Liver (tissue), 9 donors: ENCODE measurements around the gene OLA1. TPM values are rescaled to one million over a fixed set of nuclear protein-coding genes. Genes with fewer than 3 reads are reported as not detected.

Source experiments
- DNase-seq: peaks from one replicate; pipeline ENCODE4 v3.0.0-alpha.2; 2017; ENCODE audit warnings: low spot score
- H3K27ac ChIP-seq, 2 donors: one replicate each; pipeline ENCODE4 v1.7.0; 2013; ENCODE audit warnings: inconsistent platforms in 2 of 2, low read length in 2 of 2, control low read depth in 1 of 2, low read depth in 1 of 2, mild to moderate bottlenecking in 1 of 2
- H3K27me3 ChIP-seq, 4 donors: one replicate each; pipeline versions ENCODE4 v1.6.1 to v1.7.0; 2013; ENCODE audit warnings: low read length in 3 of 4, inconsistent platforms in 1 of 4, mild to moderate bottlenecking in 1 of 4, moderate library complexity in 1 of 4; ENCODE audit not compliant: control insufficient read depth in 4 of 4, insufficient read depth in 4 of 4
- H3K36me3 ChIP-seq, 4 donors: one replicate each; pipeline versions ENCODE4 v1.6.1 to v1.7.0; 2013; ENCODE audit warnings: low read length in 3 of 4, mild to moderate bottlenecking in 3 of 4, low read depth in 1 of 4, moderate library complexity in 1 of 4; ENCODE audit not compliant: control insufficient read depth in 4 of 4, insufficient read depth in 3 of 4
- H3K4me1 ChIP-seq, 4 donors: one replicate each; pipeline versions ENCODE4 v1.6.1 to v1.7.0; 2013; ENCODE audit warnings: low read length in 3 of 4, mild to moderate bottlenecking in 3 of 4, moderate library complexity in 1 of 4; ENCODE audit not compliant: control insufficient read depth in 4 of 4, insufficient read depth in 4 of 4
- H3K4me3 ChIP-seq, 3 donors: one replicate each; pipeline versions ENCODE4 v1.6.1 to v1.7.0; 2013; ENCODE audit warnings: low read length in 3 of 3, control low read depth in 1 of 3, low read depth in 1 of 3, mild to moderate bottlenecking in 1 of 3
- H3K9ac ChIP-seq, 2 donors: one replicate each; pipeline ENCODE4 v1.7.0; 2013; ENCODE audit warnings: low read length in 2 of 2, mild to moderate bottlenecking in 2 of 2, moderate library complexity in 2 of 2, control low read depth in 1 of 2, low read depth in 1 of 2
- H3K9me3 ChIP-seq, 4 donors: one replicate each; pipeline versions ENCODE4 v1.6.1 to v1.7.0; 2013; ENCODE audit warnings: low read length in 3 of 4; ENCODE audit not compliant: control insufficient read depth in 4 of 4
- ATF3 ChIP-seq: IDR thresholded peaks from 2 replicates; pipeline ENCODE4 v1.6.1; 2016; ENCODE audit warnings: antibody characterized with exemption
- EGR1 ChIP-seq, 2 donors: IDR thresholded peaks; 2 replicates each; pipeline ENCODE4 v1.6.1; 2016 to 2018; ENCODE audit warnings: antibody characterized with exemption in 2 of 2, low read depth in 2 of 2
- FOXA1 ChIP-seq: IDR thresholded peaks from 2 replicates; pipeline ENCODE4 v1.6.1; 2016; ENCODE audit warnings: antibody characterized with exemption
- FOXA2 ChIP-seq: IDR thresholded peaks from 2 replicates; pipeline ENCODE4 v1.6.1; 2016; ENCODE audit warnings: antibody characterized with exemption
- GABPA ChIP-seq, 2 donors: IDR thresholded peaks in 1 of 2; conservative IDR thresholded peaks in 1 of 2; 2 replicates each; pipeline ENCODE4 v1.6.1; 2016; ENCODE audit warnings: antibody characterized with exemption in 2 of 2, mild to moderate bottlenecking in 1 of 2, moderate library complexity in 1 of 2
- HNF4A ChIP-seq, 2 donors: conservative IDR thresholded peaks; 2 replicates each; pipeline ENCODE4 v1.6.1; 2016; ENCODE audit warnings: antibody characterized with exemption in 2 of 2, mild to moderate bottlenecking in 2 of 2
- HNF4G ChIP-seq: IDR thresholded peaks from 2 replicates; pipeline ENCODE4 v1.6.1; 2016; ENCODE audit warnings: antibody characterized with exemption
- JUND ChIP-seq, 2 donors: IDR thresholded peaks; 2 replicates each; pipeline ENCODE4 v1.6.1; 2016; ENCODE audit warnings: antibody characterized with exemption in 2 of 2
- MAX ChIP-seq: IDR thresholded peaks from 2 replicates; pipeline ENCODE4 v1.6.1; 2016; ENCODE audit warnings: antibody characterized with exemption
- NR2F2 ChIP-seq: IDR thresholded peaks from 2 replicates; pipeline ENCODE4 v1.6.1; 2016; ENCODE audit warnings: antibody characterized with exemption
- RAD21 ChIP-seq, 2 donors: IDR thresholded peaks; 2 replicates each; pipeline ENCODE4 v1.6.1; 2016; ENCODE audit warnings: antibody characterized with exemption in 2 of 2, mild to moderate bottlenecking in 2 of 2
- REST ChIP-seq: IDR thresholded peaks from 2 replicates; pipeline ENCODE4 v1.6.1; 2016; ENCODE audit warnings: antibody characterized with exemption, mild to moderate bottlenecking
- RXRA ChIP-seq, 2 donors: IDR thresholded peaks; 2 replicates each; pipeline ENCODE4 v1.6.1; 2017 to 2018; ENCODE audit warnings: antibody characterized with exemption in 2 of 2, mild to moderate bottlenecking in 1 of 2
- SP1 ChIP-seq: IDR thresholded peaks from 2 replicates; pipeline ENCODE4 v1.6.1; 2018; ENCODE audit warnings: antibody characterized with exemption, mild to moderate bottlenecking
- TAF1 ChIP-seq: conservative IDR thresholded peaks from 2 replicates; pipeline ENCODE4 v1.6.1; 2016; ENCODE audit warnings: antibody characterized with exemption, mild to moderate bottlenecking
- YY1 ChIP-seq: IDR thresholded peaks from 2 replicates; pipeline ENCODE4 v1.6.1; 2016; ENCODE audit warnings: antibody characterized with exemption, mild to moderate bottlenecking
- WGBS: extraction: QIAGEN DNeasy Blood & Tissue Kit; methylation state at CpG from one replicate; pipeline ENCODE4 v1.1.7; 2013; 5-methylcytosine and 5-hydroxymethylcytosine counted together
- polyA plus RNA-seq, 2 donors: library from polyadenylated mRNA; stranded (reverse) in 1 of 2; unstranded in 1 of 2; fragments of 200-250 nt in 1 of 2; fragments of >200 nt in 1 of 2; fragmentation: Nextera tagmentation in 1 of 2; extraction: Ambion mirVana in 1 of 2; gene quantifications; one replicate each; pipeline versions ENCODE4 v1.2.1 to v1.2.3, GENCODE V29; 2013 to 2015
- total RNA-seq, 2 donors: library from RNA; depleted of rRNA; stranded (reverse); fragments of >200 nt; gene quantifications; one replicate each; pipeline ENCODE4 v1.2.3, GENCODE V29; 2014
- TF ChIP-seq, protein P1 (sequence below): fragments of 150-350 bp; IDR thresholded peaks from 2 replicates; pipeline ENCODE4 v1.5.1; 2017; ENCODE audit warnings: improper control_type of control experiment, low read depth, low read length; ENCODE audit not compliant: missing input control
- TF ChIP-seq, protein P2 (sequence below): IDR thresholded peaks from 2 replicates; pipeline ENCODE4 v1.6.1; 2016; ENCODE audit warnings: antibody characterized with exemption
- donor health status: healthy.
- donor health status: healthy.
- donor health status: healthy.
- donor health status: healthy.
- donor health status: healthy.

OLA1 gene
- total and polyA plus RNA-seq, 4 donors: 23.4 to 38.1 (median 32.3) TPM

GRCh38 chr2:174174741-174175140 lies 73.6 kb downstream of the OLA1 start:
- no peak for TF ChIP-seq FOXA1
- TF ChIP-seq, protein P1, sequence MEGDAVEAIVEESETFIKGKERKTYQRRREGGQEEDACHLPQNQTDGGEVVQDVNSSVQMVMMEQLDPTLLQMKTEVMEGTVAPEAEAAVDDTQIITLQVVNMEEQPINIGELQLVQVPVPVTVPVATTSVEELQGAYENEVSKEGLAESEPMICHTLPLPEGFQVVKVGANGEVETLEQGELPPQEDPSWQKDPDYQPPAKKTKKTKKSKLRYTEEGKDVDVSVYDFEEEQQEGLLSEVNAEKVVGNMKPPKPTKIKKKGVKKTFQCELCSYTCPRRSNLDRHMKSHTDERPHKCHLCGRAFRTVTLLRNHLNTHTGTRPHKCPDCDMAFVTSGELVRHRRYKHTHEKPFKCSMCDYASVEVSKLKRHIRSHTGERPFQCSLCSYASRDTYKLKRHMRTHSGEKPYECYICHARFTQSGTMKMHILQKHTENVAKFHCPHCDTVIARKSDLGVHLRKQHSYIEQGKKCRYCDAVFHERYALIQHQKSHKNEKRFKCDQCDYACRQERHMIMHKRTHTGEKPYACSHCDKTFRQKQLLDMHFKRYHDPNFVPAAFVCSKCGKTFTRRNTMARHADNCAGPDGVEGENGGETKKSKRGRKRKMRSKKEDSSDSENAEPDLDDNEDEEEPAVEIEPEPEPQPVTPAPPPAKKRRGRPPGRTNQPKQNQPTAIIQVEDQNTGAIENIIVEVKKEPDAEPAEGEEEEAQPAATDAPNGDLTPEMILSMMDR: no peak
- peak in 1 of 2 donors; percentile 21 for TF ChIP-seq HNF4A (conservative IDR thresholded peaks at IDR 0.05)
- peak; percentile 61 to 75 for TF ChIP-seq RXRA (IDR thresholded peaks at IDR 0.05)
- TF ChIP-seq YY1: no peak
- no peak for TF ChIP-seq MAX
- no peak for TF ChIP-seq SP1
- peak; percentile 58 for TF ChIP-seq FOXA2
- peak in 1 of 2 donors; percentile 7 for TF ChIP-seq RAD21 (IDR thresholded peaks at IDR 0.05)
- Histone ChIP-seq H3K36me3 (peaks cover 0 to 6% (median 0%) of the 10 kb centered on the region in 4 donors), H3K27ac (no peak overlapping the region), H3K9me3 (peaks cover 0 to 4% (median 0%) of the 10 kb centered on the region in 4 donors), H3K4me1 (peaks cover 0 to 5% (median 0%) of the 10 kb centered on the region in 4 donors), H3K4me3 (no peak overlapping the region), H3K27me3 (no peaks in the 10 kb centered on the region), H3K9ac (no peak overlapping the region)
- DNase-seq: no peak
- WGBS: 39% methylated on average over 2 of the region's 2 CpGs

- Histone ChIP-seq H3K27me3 (no peaks in the 10 kb centered on the region), H3K9me3 (peaks cover 0 to 13% (median 0%) of the 10 kb centered on the region in 4 donors), H3K27ac (no peak overlapping the region), H3K9ac (no peak overlapping the region), H3K36me3 (peaks cover 0 to 6% (median 0%) of the 10 kb centered on the region in 4 donors), H3K4me3 (no peak overlapping the region), H3K4me1 (peaks cover 0 to 5% (median 0%) of the 10 kb centered on the region in 4 donors)
- DNase-seq: no peak
- TF ChIP-seq EGR1 (IDR thresholded peaks at IDR 0.05; ENCODE audit: low read depth in 2 of 2) (no peak), MAX (no peak), RAD21 (IDR thresholded peaks at IDR 0.05) (no peak), ATF3 (no peak), HNF4G (no peak), REST (no peak), RXRA (IDR thresholded peaks at IDR 0.05) (no peak), JUND (IDR thresholded peaks at IDR 0.05) (no peak), NR2F2 (no peak), FOXA2 (no peak), GABPA (IDR thresholded peaks at IDR 0.05 in 1 of 2, conservative IDR thresholded peaks at IDR 0.05 in 1 of 2) (no peak), HNF4A (conservative IDR thresholded peaks at IDR 0.05) (no peak), SP1 (no peak), TAF1 (no peak), YY1 (no peak)
- TF ChIP-seq, protein P2, sequence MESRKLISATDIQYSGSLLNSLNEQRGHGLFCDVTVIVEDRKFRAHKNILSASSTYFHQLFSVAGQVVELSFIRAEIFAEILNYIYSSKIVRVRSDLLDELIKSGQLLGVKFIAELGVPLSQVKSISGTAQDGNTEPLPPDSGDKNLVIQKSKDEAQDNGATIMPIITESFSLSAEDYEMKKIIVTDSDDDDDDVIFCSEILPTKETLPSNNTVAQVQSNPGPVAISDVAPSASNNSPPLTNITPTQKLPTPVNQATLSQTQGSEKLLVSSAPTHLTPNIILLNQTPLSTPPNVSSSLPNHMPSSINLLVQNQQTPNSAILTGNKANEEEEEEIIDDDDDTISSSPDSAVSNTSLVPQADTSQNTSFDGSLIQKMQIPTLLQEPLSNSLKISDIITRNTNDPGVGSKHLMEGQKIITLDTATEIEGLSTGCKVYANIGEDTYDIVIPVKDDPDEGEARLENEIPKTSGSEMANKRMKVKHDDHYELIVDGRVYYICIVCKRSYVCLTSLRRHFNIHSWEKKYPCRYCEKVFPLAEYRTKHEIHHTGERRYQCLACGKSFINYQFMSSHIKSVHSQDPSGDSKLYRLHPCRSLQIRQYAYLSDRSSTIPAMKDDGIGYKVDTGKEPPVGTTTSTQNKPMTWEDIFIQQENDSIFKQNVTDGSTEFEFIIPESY: no peak
- TF ChIP-seq, protein P1: no peak
- WGBS: 87% methylated on average over 5 of the region's 5 CpGs
Observed at GRCh38 chr2:174172802-174173355, 75.5 kb downstream of the OLA1 start.
